Measurements from ENCODE around the gene LDB1.

DNA sequence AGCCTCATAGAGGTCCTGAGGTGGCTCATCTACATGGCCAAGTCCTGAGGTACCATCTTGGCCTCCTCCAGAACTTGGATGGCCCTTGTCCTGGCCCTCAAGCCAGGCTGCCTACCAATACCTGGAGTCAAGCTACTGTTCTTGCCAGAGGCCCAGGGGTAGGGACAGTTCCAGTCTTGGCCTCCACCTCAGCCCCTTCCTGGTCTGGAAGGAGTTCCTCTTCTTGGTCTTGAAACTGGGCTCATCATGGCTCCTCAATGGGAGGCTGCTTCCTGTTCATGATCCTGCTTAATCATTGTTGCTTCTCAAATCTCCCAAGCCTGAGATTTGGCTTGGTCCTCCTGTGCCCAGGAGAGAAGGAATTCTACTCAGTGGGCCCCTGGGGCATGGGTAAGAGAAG is 51.1 kb downstream of the LDB1 start:
- TF ChIP-seq, protein P1, sequence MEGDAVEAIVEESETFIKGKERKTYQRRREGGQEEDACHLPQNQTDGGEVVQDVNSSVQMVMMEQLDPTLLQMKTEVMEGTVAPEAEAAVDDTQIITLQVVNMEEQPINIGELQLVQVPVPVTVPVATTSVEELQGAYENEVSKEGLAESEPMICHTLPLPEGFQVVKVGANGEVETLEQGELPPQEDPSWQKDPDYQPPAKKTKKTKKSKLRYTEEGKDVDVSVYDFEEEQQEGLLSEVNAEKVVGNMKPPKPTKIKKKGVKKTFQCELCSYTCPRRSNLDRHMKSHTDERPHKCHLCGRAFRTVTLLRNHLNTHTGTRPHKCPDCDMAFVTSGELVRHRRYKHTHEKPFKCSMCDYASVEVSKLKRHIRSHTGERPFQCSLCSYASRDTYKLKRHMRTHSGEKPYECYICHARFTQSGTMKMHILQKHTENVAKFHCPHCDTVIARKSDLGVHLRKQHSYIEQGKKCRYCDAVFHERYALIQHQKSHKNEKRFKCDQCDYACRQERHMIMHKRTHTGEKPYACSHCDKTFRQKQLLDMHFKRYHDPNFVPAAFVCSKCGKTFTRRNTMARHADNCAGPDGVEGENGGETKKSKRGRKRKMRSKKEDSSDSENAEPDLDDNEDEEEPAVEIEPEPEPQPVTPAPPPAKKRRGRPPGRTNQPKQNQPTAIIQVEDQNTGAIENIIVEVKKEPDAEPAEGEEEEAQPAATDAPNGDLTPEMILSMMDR (IDR thresholded peaks at IDR 0.05) = no peak
- no peak for TF ChIP-seq ZFX (IDR thresholded peaks at IDR 0.05; ENCODE audit: borderline replicate concordance)

All from 22Rv1 (cell line).